ENCODE data around the gene CNTNAP2.
A peak's percentile ranks its signal among the peaks of the same experiment; 100 is the strongest.

The CNTNAP2 gene

GRCh38 chr7:146690987-146691386 lies 574.4 kb downstream of the CNTNAP2 start:
- Histone ChIP-seq H3K4me3 (ENCODE audit: extremely low read depth, insufficient read depth, low read length, poor library complexity, severe bottlenecking) (no peak overlapping the region), H3K36me3 (ENCODE audit: control insufficient read depth, insufficient read depth, low read length) (no peaks in the 10 kb centered on the region), H3K9me3 (ENCODE audit: control insufficient read depth, low read length) (no peaks in the 10 kb centered on the region), H3K27ac (ENCODE audit: low read depth, low read length, severe bottlenecking) (no peak overlapping the region), H3K4me1 (ENCODE audit: control insufficient read depth, insufficient read depth, low read length, poor library complexity, severe bottlenecking) (no peaks in the 10 kb centered on the region)
- no CpG with 5 or more reads among the region's 3 CpGs for WGBS, 2 experiments (ENCODE audit: insufficient coverage in 2 of 2)

- Histone ChIP-seq H3K4me1 (ENCODE audit: control insufficient read depth, insufficient read depth, low read length, poor library complexity, severe bottlenecking) (no peaks in the 10 kb centered on the region), H3K4me3 (ENCODE audit: extremely low read depth, insufficient read depth, low read length, poor library complexity, severe bottlenecking) (no peak overlapping the region), H3K36me3 (ENCODE audit: control insufficient read depth, insufficient read depth, low read length) (no peaks in the 10 kb centered on the region), H3K27ac (ENCODE audit: low read depth, low read length, severe bottlenecking) (peak overlapping the region; percentile 24), H3K9me3 (ENCODE audit: control insufficient read depth, low read length) (no peaks in the 10 kb centered on the region)
- WGBS, 2 experiments (ENCODE audit: insufficient coverage in 2 of 2): 100% methylated on average over 1 of the region's 1 CpG; no CpG with 5 or more reads in 1 of the 2 experiments
Measured at GRCh38 chr7:146698995-146699610, 582.5 kb downstream of the CNTNAP2 start.

- no CpG with 5 or more reads among the region's 1 CpG for WGBS, 2 experiments (ENCODE audit: insufficient coverage in 2 of 2)
- no peaks in the 10 kb centered on the region for H3K36me3 ChIP-seq (ENCODE audit: control insufficient read depth, insufficient read depth, low read length)
- no peaks in the 10 kb centered on the region for H3K4me1 ChIP-seq (ENCODE audit: control insufficient read depth, insufficient read depth, low read length, poor library complexity, severe bottlenecking)
- no peak overlapping the region for H3K4me3 ChIP-seq (ENCODE audit: extremely low read depth, insufficient read depth, low read length, poor library complexity, severe bottlenecking)
- H3K9me3 ChIP-seq (ENCODE audit: control insufficient read depth, low read length): no peaks in the 10 kb centered on the region
- H3K27ac ChIP-seq (ENCODE audit: low read depth, low read length, severe bottlenecking): no peak overlapping the region
Measured at GRCh38 chr7:146700015-146700560, 583.5 kb downstream of the CNTNAP2 start.

GRCh38 chr7:146701166-146701565 lies 584.6 kb downstream of the CNTNAP2 start:
- no peaks in the 10 kb centered on the region for H3K36me3 ChIP-seq (ENCODE audit: control insufficient read depth, insufficient read depth, low read length)
- H3K9me3 ChIP-seq (ENCODE audit: control insufficient read depth, low read length): no peaks in the 10 kb centered on the region
- H3K4me1 ChIP-seq (ENCODE audit: control insufficient read depth, insufficient read depth, low read length, poor library complexity, severe bottlenecking): no peaks in the 10 kb centered on the region
- no peak overlapping the region for H3K27ac ChIP-seq (ENCODE audit: low read depth, low read length, severe bottlenecking)
- 80 to 100% methylated on average over 2 of the region's 3 CpGs for WGBS, 2 experiments (ENCODE audit: insufficient coverage in 2 of 2)
- no peak overlapping the region for H3K4me3 ChIP-seq (ENCODE audit: extremely low read depth, insufficient read depth, low read length, poor library complexity, severe bottlenecking)

- no peaks in the 10 kb centered on the region for H3K36me3 ChIP-seq (ENCODE audit: control insufficient read depth, insufficient read depth, low read length)
- H3K27ac ChIP-seq (ENCODE audit: low read depth, low read length, severe bottlenecking): no peak overlapping the region
- H3K4me1 ChIP-seq (ENCODE audit: control insufficient read depth, insufficient read depth, low read length, poor library complexity, severe bottlenecking): no peaks in the 10 kb centered on the region
- no peaks in the 10 kb centered on the region for H3K9me3 ChIP-seq (ENCODE audit: control insufficient read depth, low read length)
- WGBS, 2 experiments (ENCODE audit: insufficient coverage in 2 of 2): no CpG with 5 or more reads among the region's 1 CpG
- H3K4me3 ChIP-seq (ENCODE audit: extremely low read depth, insufficient read depth, low read length, poor library complexity, severe bottlenecking): no peak overlapping the region
Measured at GRCh38 chr7:146702898-146703297, 586.3 kb downstream of the CNTNAP2 start.

GRCh38 chr7:146709451-146710027 lies 592.9 kb downstream of the CNTNAP2 start:
- H3K4me3 ChIP-seq (ENCODE audit: extremely low read depth, insufficient read depth, low read length, poor library complexity, severe bottlenecking): no peak overlapping the region
- no peaks in the 10 kb centered on the region for H3K9me3 ChIP-seq (ENCODE audit: control insufficient read depth, low read length)
- WGBS, 2 experiments (ENCODE audit: insufficient coverage in 2 of 2): 82 to 88% methylated on average over 3 to 4 of the region's 4 CpGs
- no peak overlapping the region for H3K27ac ChIP-seq (ENCODE audit: low read depth, low read length, severe bottlenecking)
- no peaks in the 10 kb centered on the region for H3K4me1 ChIP-seq (ENCODE audit: control insufficient read depth, insufficient read depth, low read length, poor library complexity, severe bottlenecking)
- no peaks in the 10 kb centered on the region for H3K36me3 ChIP-seq (ENCODE audit: control insufficient read depth, insufficient read depth, low read length)

GRCh38 chr7:146713205-146713604 lies 596.6 kb downstream of the CNTNAP2 start:
- H3K9me3 ChIP-seq (ENCODE audit: control insufficient read depth, low read length): no peaks in the 10 kb centered on the region
- H3K36me3 ChIP-seq (ENCODE audit: control insufficient read depth, insufficient read depth, low read length): no peaks in the 10 kb centered on the region
- no CpG with 5 or more reads among the region's 1 CpG for WGBS, 2 experiments (ENCODE audit: insufficient coverage in 2 of 2)
- H3K4me1 ChIP-seq (ENCODE audit: control insufficient read depth, insufficient read depth, low read length, poor library complexity, severe bottlenecking): no peaks in the 10 kb centered on the region
- H3K4me3 ChIP-seq (ENCODE audit: extremely low read depth, insufficient read depth, low read length, poor library complexity, severe bottlenecking): no peak overlapping the region
- H3K27ac ChIP-seq (ENCODE audit: low read depth, low read length, severe bottlenecking): no peak overlapping the region

- Histone ChIP-seq H3K27ac (ENCODE audit: low read depth, low read length, severe bottlenecking) (no peak overlapping the region), H3K4me1 (ENCODE audit: control insufficient read depth, insufficient read depth, low read length, poor library complexity, severe bottlenecking) (no peaks in the 10 kb centered on the region), H3K36me3 (ENCODE audit: control insufficient read depth, insufficient read depth, low read length) (no peaks in the 10 kb centered on the region), H3K9me3 (ENCODE audit: control insufficient read depth, low read length) (no peaks in the 10 kb centered on the region), H3K4me3 (ENCODE audit: extremely low read depth, insufficient read depth, low read length, poor library complexity, severe bottlenecking) (no peak overlapping the region)
- WGBS, 2 experiments (ENCODE audit: insufficient coverage in 2 of 2): 84 to 93% methylated on average over 3 of the region's 3 CpGs
Measured at GRCh38 chr7:146713934-146714333, 597.3 kb downstream of the CNTNAP2 start.

GRCh38 chr7:146720195-146720594 lies 603.6 kb downstream of the CNTNAP2 start:
- Histone ChIP-seq H3K36me3 (ENCODE audit: control insufficient read depth, insufficient read depth, low read length) (no peaks in the 10 kb centered on the region), H3K4me3 (ENCODE audit: extremely low read depth, insufficient read depth, low read length, poor library complexity, severe bottlenecking) (no peak overlapping the region)
- WGBS, 2 experiments (ENCODE audit: insufficient coverage in 2 of 2): 27 to 67% methylated on average over 1 to 2 of the region's 2 CpGs

GRCh38 chr7:146722986-146723385 lies 606.4 kb downstream of the CNTNAP2 start:
- 50% methylated on average over 1 of the region's 1 CpG; no CpG with 5 or more reads in 1 of the 2 experiments for WGBS, 2 experiments (ENCODE audit: insufficient coverage in 2 of 2)
- Histone ChIP-seq H3K27ac (ENCODE audit: low read depth, low read length, severe bottlenecking) (no peak overlapping the region), H3K9me3 (ENCODE audit: control insufficient read depth, low read length) (no peaks in the 10 kb centered on the region), H3K4me1 (ENCODE audit: control insufficient read depth, insufficient read depth, low read length, poor library complexity, severe bottlenecking) (no peaks in the 10 kb centered on the region), H3K36me3 (ENCODE audit: control insufficient read depth, insufficient read depth, low read length) (no peaks in the 10 kb centered on the region), H3K4me3 (ENCODE audit: extremely low read depth, insufficient read depth, low read length, poor library complexity, severe bottlenecking) (no peak overlapping the region)

More at GRCh38 chr7:146720195-146720594, 603.6 kb downstream of the CNTNAP2 start:
- no peaks in the 10 kb centered on the region for H3K4me1 ChIP-seq (ENCODE audit: control insufficient read depth, insufficient read depth, low read length, poor library complexity, severe bottlenecking)
- H3K27ac ChIP-seq (ENCODE audit: low read depth, low read length, severe bottlenecking): no peak overlapping the region
- no peaks in the 10 kb centered on the region for H3K9me3 ChIP-seq (ENCODE audit: control insufficient read depth, low read length)

GRCh38 chr7:146725520-146725919 lies 608.9 kb downstream of the CNTNAP2 start:
- Histone ChIP-seq H3K9me3 (ENCODE audit: control insufficient read depth, low read length) (no peaks in the 10 kb centered on the region), H3K4me1 (ENCODE audit: control insufficient read depth, insufficient read depth, low read length, poor library complexity, severe bottlenecking) (no peaks in the 10 kb centered on the region), H3K4me3 (ENCODE audit: extremely low read depth, insufficient read depth, low read length, poor library complexity, severe bottlenecking) (no peak overlapping the region), H3K27ac (ENCODE audit: low read depth, low read length, severe bottlenecking) (no peak overlapping the region), H3K36me3 (ENCODE audit: control insufficient read depth, insufficient read depth, low read length) (no peaks in the 10 kb centered on the region)
- 80% methylated on average over 1 of the region's 3 CpGs for WGBS, 2 experiments (ENCODE audit: insufficient coverage in 2 of 2)
